NT2/D1 (cell line): ENCODE data around the gene SLIT1.

Experiments used
- SUZ12 ChIP-seq: IDR thresholded peaks from 2 replicates; pipeline ENCODE4 v1.6.1; 2011; ENCODE audit not compliant: insufficient read length, insufficient read depth; ENCODE audit errors: extremely low read depth
- ZNF274 ChIP-seq: IDR thresholded peaks from 2 replicates; pipeline ENCODE4 v1.6.1; 2011; ENCODE audit warnings: mild to moderate bottlenecking, low read depth, low read length

- TF ChIP-seq SUZ12 (no peak), ZNF274 (no peak)
Measured at GRCh38 chr10:97188261-97188711, 2.5 kb upstream of the SLIT1 start.
